Measurements from ENCODE around the gene LAMC1.

DNA sequence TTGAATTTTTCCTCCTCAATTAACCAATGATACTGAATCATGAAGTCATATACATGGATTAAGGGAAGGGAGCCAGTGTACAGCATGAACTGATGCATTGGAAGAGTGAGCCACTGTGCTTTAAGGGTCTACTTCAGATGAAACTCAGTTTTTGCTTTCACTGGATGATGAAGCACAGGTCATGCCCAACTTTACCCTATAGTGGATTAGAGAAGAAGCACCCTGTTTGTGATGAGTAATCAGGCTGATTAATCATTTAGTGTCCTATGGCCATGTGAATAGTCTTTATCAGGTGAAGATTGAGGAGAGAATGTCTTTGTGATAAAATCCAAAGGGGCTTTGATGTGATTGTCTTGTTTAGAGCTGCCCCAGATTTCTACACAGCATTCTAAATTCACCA lies 24.7 kb upstream of the LAMC1 start:
- TF ChIP-seq, protein P1, sequence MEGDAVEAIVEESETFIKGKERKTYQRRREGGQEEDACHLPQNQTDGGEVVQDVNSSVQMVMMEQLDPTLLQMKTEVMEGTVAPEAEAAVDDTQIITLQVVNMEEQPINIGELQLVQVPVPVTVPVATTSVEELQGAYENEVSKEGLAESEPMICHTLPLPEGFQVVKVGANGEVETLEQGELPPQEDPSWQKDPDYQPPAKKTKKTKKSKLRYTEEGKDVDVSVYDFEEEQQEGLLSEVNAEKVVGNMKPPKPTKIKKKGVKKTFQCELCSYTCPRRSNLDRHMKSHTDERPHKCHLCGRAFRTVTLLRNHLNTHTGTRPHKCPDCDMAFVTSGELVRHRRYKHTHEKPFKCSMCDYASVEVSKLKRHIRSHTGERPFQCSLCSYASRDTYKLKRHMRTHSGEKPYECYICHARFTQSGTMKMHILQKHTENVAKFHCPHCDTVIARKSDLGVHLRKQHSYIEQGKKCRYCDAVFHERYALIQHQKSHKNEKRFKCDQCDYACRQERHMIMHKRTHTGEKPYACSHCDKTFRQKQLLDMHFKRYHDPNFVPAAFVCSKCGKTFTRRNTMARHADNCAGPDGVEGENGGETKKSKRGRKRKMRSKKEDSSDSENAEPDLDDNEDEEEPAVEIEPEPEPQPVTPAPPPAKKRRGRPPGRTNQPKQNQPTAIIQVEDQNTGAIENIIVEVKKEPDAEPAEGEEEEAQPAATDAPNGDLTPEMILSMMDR (IDR thresholded peaks at IDR 0.05; ENCODE audit: low read depth, low read length): no peak
- TF ChIP-seq POLR2A (IDR thresholded peaks at IDR 0.05; ENCODE audit: extremely low read depth, insufficient read length) (no peak), MYC (IDR thresholded peaks at IDR 0.05; ENCODE audit: low read depth, low read length) (no peak)
- TF ChIP-seq, protein P2, sequence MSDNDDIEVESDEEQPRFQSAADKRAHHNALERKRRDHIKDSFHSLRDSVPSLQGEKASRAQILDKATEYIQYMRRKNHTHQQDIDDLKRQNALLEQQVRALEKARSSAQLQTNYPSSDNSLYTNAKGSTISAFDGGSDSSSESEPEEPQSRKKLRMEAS (IDR thresholded peaks at IDR 0.05; ENCODE audit: low read depth, low read length): no peak
